K562 (cell line): ENCODE data around the gene FAM167B. TPM values are rescaled to one million over a fixed set of nuclear protein-coding genes. Genes with fewer than 3 reads are reported as not detected.
"Not testable (repeated sequence)": the region's sequence is repeated elsewhere in the genome, so short reads cannot be mapped to it uniquely, and the experiment has no call there.

Source experiments
- ATAC-seq: fragments of 200-7000 bp; cut with Tn5 transposase; 3 replicates; pipeline ENCODE4 v1.9.1; 2020; ENCODE audit warnings: moderate library complexity
- BruUV-seq: library from RNA; stranded (reverse); fragments of 400-500 nt; replicated peaks from 2 replicates; lab custom pipeline; 2021; lab: Mats Ljungman, UMichigan
- CTCF ChIA-PET: fragments of 300-600 bp; formaldehyde crosslinking; extraction: SDS; loops from one replicate; lab custom pipeline; 2021; ENCODE audit warnings: low intra/inter-chr PET ratio; lab: Yijun Ruan, JAX
- POLR2A ChIA-PET: fragments of 300-600, 350-650 bp; sonication (Branson Sonifier 250); formaldehyde crosslinking; extraction: SDS; loops from one replicate; lab custom pipeline; 2021; ENCODE audit warnings: antibody characterized with exemption, inconsistent platforms; lab: Yijun Ruan, JAX
- DNase-seq, 4 experiments: peaks; one replicate each; pipeline versions ENCODE4 v3.0.0 to v3.0.0-alpha.2; 2011 to 2018; ENCODE audit warnings: low spot score in 3 of 4, mixed read lengths in 3 of 4; ENCODE audit errors: extremely low read depth in 1 of 4
- FAIRE-seq: peaks from 2 replicates; lab custom pipeline; 2011; peaks lifted over from hg19 to GRCh38; lab: Jason Lieb, UNC
- H2AFZ ChIP-seq: 2 replicates; pipeline ENCODE4 v1.6.0; 2011; ENCODE audit warnings: low read depth, low read length, control low read depth, inconsistent platforms
- H3K27ac ChIP-seq: fragments of 200-600 bp; 3 replicates; pipeline ENCODE4 v1.8.0; 2011; ENCODE audit warnings: low read depth, mild to moderate bottlenecking, control low read depth, inconsistent platforms, low read length, moderate library complexity, mixed read lengths; ENCODE audit errors: extremely low read depth
- H3K27me3 ChIP-seq, 2 experiments: fragments of 300-600 bp in 1 of 2; 2 replicates in 1 of 2; 3 replicates in 1 of 2; pipeline versions ENCODE4 v1.6.0 to v1.8.0; 2011; ENCODE audit warnings: inconsistent platforms in 2 of 2, low read length in 2 of 2, mild to moderate bottlenecking in 1 of 2, mixed read lengths in 1 of 2, moderate library complexity in 1 of 2; ENCODE audit not compliant: control insufficient read depth in 2 of 2, insufficient read depth in 2 of 2
- H3K36me3 ChIP-seq: fragments of 300-600 bp; 3 replicates; pipeline ENCODE4 v1.8.0; 2011; ENCODE audit warnings: mild to moderate bottlenecking, low read length, inconsistent platforms; ENCODE audit not compliant: control insufficient read depth, insufficient read depth
- H3K4me1 ChIP-seq, 2 experiments: fragments of 200-600 bp in 1 of 2; replicated peaks in 1 of 2; 2 replicates in 1 of 2; 3 replicates in 1 of 2; pipeline versions ENCODE4 v1.5.1 to v1.8.0; 2011; ENCODE audit warnings: inconsistent platforms in 2 of 2, low read length in 2 of 2, mild to moderate bottlenecking in 1 of 2, mixed read lengths in 1 of 2, moderate library complexity in 1 of 2; ENCODE audit not compliant: control insufficient read depth in 2 of 2, insufficient read depth in 2 of 2
- H3K4me2 ChIP-seq: 2 replicates; pipeline ENCODE4 v1.6.1; 2011; ENCODE audit warnings: low read length, control low read depth, inconsistent platforms, mixed read lengths; ENCODE audit not compliant: insufficient read depth
- H3K4me3 ChIP-seq: fragments of 200-600 bp; sonication (generic), shearing (Covaris generic); 2 replicates; pipeline ENCODE4 v1.5.1; 2016; ENCODE audit warnings: control low read depth, inconsistent platforms
- H3K79me2 ChIP-seq: fragments of 200-600 bp; 3 replicates; pipeline ENCODE4 v1.8.0; 2011; ENCODE audit warnings: low read length, inconsistent platforms; ENCODE audit not compliant: control insufficient read depth, insufficient read depth
- H3K9ac ChIP-seq, 2 experiments: 2 replicates each; pipeline versions ENCODE4 v1.6.0 to v1.6.1; 2011; ENCODE audit warnings: low read depth in 2 of 2, low read length in 2 of 2, control low read depth in 1 of 2, inconsistent platforms in 1 of 2, mild to moderate bottlenecking in 1 of 2, mixed read lengths in 1 of 2; ENCODE audit not compliant: insufficient read depth in 1 of 2
- H3K9me1 ChIP-seq: one replicate; pipeline ENCODE4 v1.6.0; 2011; ENCODE audit warnings: inconsistent platforms, mild to moderate bottlenecking, low read length, moderate library complexity; ENCODE audit not compliant: control insufficient read depth, insufficient read depth
- H3K9me3 ChIP-seq: replicated peaks from 2 replicates; pipeline ENCODE4 v1.5.1; 2011; ENCODE audit warnings: low read depth, low read length, inconsistent platforms; ENCODE audit not compliant: control insufficient read depth, insufficient read depth
- H4K20me1 ChIP-seq: replicated peaks from 2 replicates; pipeline ENCODE4 v1.6.1; 2011; ENCODE audit warnings: low read length, inconsistent platforms, mixed read lengths; ENCODE audit not compliant: control insufficient read depth, insufficient read depth
- BRD9 ChIP-seq: fragments of 450-650 bp; IDR thresholded peaks from 2 replicates; pipeline ENCODE4 v1.6.1; 2018; ENCODE audit warnings: low read depth; ENCODE audit not compliant: partially characterized antibody
- CBFB ChIP-seq: sonication (generic); formaldehyde crosslinking; IDR thresholded peaks from 2 replicates; pipeline ENCODE4 v1.4.0; 2020; ENCODE audit warnings: mild to moderate bottlenecking, missing genetic modification reagents
- EP400 ChIP-seq: fragments of 450-650 bp; IDR thresholded peaks from 2 replicates; pipeline ENCODE4 v1.6.1; 2017; ENCODE audit warnings: antibody characterized with exemption, mild to moderate bottlenecking, moderate library complexity
- HMG20B ChIP-seq: fragments of 250-450 bp; sonication (Bioruptor Pico); IDR thresholded peaks from 2 replicates; pipeline ENCODE4 v1.5.0; 2021; ENCODE audit warnings: mild to moderate bottlenecking
- HNRNPUL1 ChIP-seq: fragments of 200-400 bp; formaldehyde crosslinking; IDR thresholded peaks from 2 replicates; pipeline ENCODE4 v1.6.1; 2017; ENCODE audit warnings: low read length
- HSF4 ChIP-seq: fragments of 250-450 bp; sonication (Bioruptor Pico); IDR thresholded peaks from 2 replicates; pipeline ENCODE4 v2.1.2; 2022; ENCODE audit warnings: mild to moderate bottlenecking, moderate library complexity, borderline replicate concordance
- KAT8 ChIP-seq: fragments of 450-650 bp; IDR thresholded peaks from 2 replicates; pipeline ENCODE4 v1.6.1; 2016; ENCODE audit warnings: low read depth, mild to moderate bottlenecking
- PKNOX1 ChIP-seq: fragments of 450-650 bp; IDR thresholded peaks from 2 replicates; pipeline ENCODE4 v1.6.1; 2016
- RBM22 ChIP-seq: fragments of 200-400 bp; formaldehyde crosslinking; IDR thresholded peaks from 2 replicates; pipeline ENCODE4 v1.6.1; 2018; ENCODE audit warnings: low read length, low read depth; ENCODE audit not compliant: poor library complexity, severe bottlenecking
- SAFB2 ChIP-seq: fragments of 200-400 bp; formaldehyde crosslinking; IDR thresholded peaks from 2 replicates; pipeline ENCODE4 v1.6.1; 2018; ENCODE audit warnings: borderline replicate concordance, low read length, low read depth, moderate library complexity; ENCODE audit not compliant: severe bottlenecking
- TAF9B ChIP-seq: fragments of 450-650 bp; IDR thresholded peaks from 2 replicates; pipeline ENCODE4 v1.6.1; 2018; ENCODE audit warnings: mild to moderate bottlenecking; ENCODE audit not compliant: partially characterized antibody
- TSC22D4 ChIP-seq: fragments of 450-650 bp; IDR thresholded peaks from 2 replicates; pipeline ENCODE4 v1.6.1; 2016; ENCODE audit warnings: missing genetic modification characterization, missing biosample characterization, control low read depth
- WHSC1 ChIP-seq: IDR thresholded peaks from one replicate; pipeline ENCODE4 v1.6.1; 2012; ENCODE audit warnings: low read length, control low read depth, inconsistent platforms
- ZFX ChIP-seq: sonication (generic); formaldehyde crosslinking; IDR thresholded peaks from 2 replicates; pipeline ENCODE4 v1.8.0; 2022; ENCODE audit warnings: mild to moderate bottlenecking, missing genetic modification reagents, moderate library complexity
- ZNF57 ChIP-seq: fragments of 450-650 bp; formaldehyde crosslinking; IDR thresholded peaks from 2 replicates; pipeline ENCODE4 v1.4.0; 2020; ENCODE audit warnings: mild to moderate bottlenecking, moderate library complexity
- ZNF707 ChIP-seq: fragments of 250-450 bp; sonication (Bioruptor Pico); conservative IDR thresholded peaks from 2 replicates; pipeline ENCODE4 v1.8.0; 2022; ENCODE audit warnings: inconsistent platforms, mild to moderate bottlenecking, moderate library complexity
- ZNF77 ChIP-seq: fragments of 250-450 bp; sonication (Bioruptor Pico); IDR thresholded peaks from 2 replicates; pipeline ENCODE4 v1.5.0; 2020
- WGBS: fragments of 100-300 bp; shearing (Covaris generic); methylation state at CpG from one replicate; pipeline ENCODE4 v1.1.6; 2016; ENCODE audit warnings: low coverage, mixed read lengths; ENCODE audit not compliant: insufficient coverage; ENCODE audit errors: missing lambda C conversion rate; 5-methylcytosine and 5-hydroxymethylcytosine counted together
- in situ Hi-C: fragments of 300-500 bp; cut with MboI; formaldehyde crosslinking; loops from 4 replicates; pipeline ENCODE4 v1.15.0; 2018; ENCODE audit warnings: inconsistent platforms, mixed read lengths
- intact Hi-C: fragments of 100-400 bp; cut with micrococcal nuclease; formaldehyde crosslinking; loops from 2 replicates; pipeline ENCODE4 v1.14.2; 2022
- polyA plus RNA-seq, 8 experiments: library from polyadenylated mRNA; depleted of rRNA in 4 of 8; stranded (reverse) in 5 of 8; unstranded in 3 of 8; fragments of >200 nt; fragmentation: Nextera tagmentation in 2 of 8; fragmentation: Illumina TruSeq in 1 of 8; extraction: Ambion mirVana in 2 of 8; extraction: Trizol in 1 of 8; gene quantifications; 2 replicates each; pipeline versions ENCODE4 v1.2.1 to v1.2.3, GENCODE V29; 2011 to 2014; ENCODE audit warnings: inconsistent platforms in 1 of 8, missing spikeins in 1 of 8
- total RNA-seq, 7 experiments: library from RNA; depleted of rRNA in 6 of 7; stranded (reverse); fragments of >200 nt in 6 of 7; fragmentation: Illumina TruSeq in 2 of 7; extraction: Trizol in 2 of 7; gene quantifications; 2 replicates each; pipeline versions ENCODE4 v1.2.1 to v1.2.3, GENCODE V29; 2011 to 2021; ENCODE audit warnings: low replicate concordance in 1 of 7

The FAM167B gene
- total and polyA plus RNA-seq, 9 of the 15 experiments (the other 6 are each of a cell fraction or from before 2014, with no cell fraction given), result not detected

- intact Hi-C loops (no loop called here), in situ Hi-C loops (no loop called here)
- Histone ChIP-seq H4K20me1 (no peaks in the 10 kb centered on the region), H3K27ac (no peak overlapping the region), H3K9me1 (no peaks in the 10 kb centered on the region), H3K9me3 (no peaks in the 10 kb centered on the region), H2AFZ (no peak overlapping the region), H3K79me2 (no peaks in the 10 kb centered on the region), H3K27me3 (no peaks in the 10 kb centered on the region), H3K9ac (no peak overlapping the region), H3K4me2 (no peak overlapping the region), H3K4me3 (no peak overlapping the region), H3K4me1 (peaks cover 3 to 4% of the 10 kb centered on the region in 2 experiments; a peak in 3 of 5 replicates), H3K36me3 (no peaks in the 10 kb centered on the region)
- ChIA-PET POLR2A (interaction anchor here (1.0 to 1.6 kb wide), 2 partner anchors 9 to 19 kb away, joined by 4 read pairs; no protein-coding TSS in a partner anchor), CTCF (no interaction called here)
- ATAC-seq (no peak), FAIRE-seq (no peak), DNase-seq (no peak)
- 37% methylated on average over 6 of the region's 6 CpGs for WGBS
- TF ChIP-seq RBM22, result no peak
- TF ChIP-seq BRD9, result no peak
- no peak for TF ChIP-seq PKNOX1
- TF ChIP-seq ZFX (CRISPR knock-in tag), result no peak
- TF ChIP-seq TAF9B, result no peak
- no peak for TF ChIP-seq ZNF707 (CRISPR knock-in tag)
- TF ChIP-seq EP400, result no peak
- no peak for TF ChIP-seq HMG20B (CRISPR knock-in tag)
- no peak for TF ChIP-seq WHSC1
- TF ChIP-seq HNRNPUL1, result no peak
- no peak for TF ChIP-seq CBFB (CRISPR knock-in tag)
- no peak for TF ChIP-seq TSC22D4
- no peak for TF ChIP-seq KAT8
- no peak for TF ChIP-seq HSF4 (CRISPR knock-in tag)
- TF ChIP-seq SAFB2, result no peak
- no peak for TF ChIP-seq ZNF77
- TF ChIP-seq ZNF57 (CRISPR knock-in tag), result no peak
- no TSS peak for BruUV-seq
Observed at GRCh38 chr1:32257227-32257508, 10.1 kb downstream of the FAM167B start.

GRCh38 chr1:32263236-32263593, 16.2 kb downstream of the FAM167B start:
- H3K9me3 ChIP-seq, H3K9ac ChIP-seq, H3K4me2 ChIP-seq, intact Hi-C loops, H4K20me1 ChIP-seq, H3K4me1 ChIP-seq, BruUV-seq, H3K9me1 ChIP-seq, H3K27ac ChIP-seq, H3K36me3 ChIP-seq, ATAC-seq, FAIRE-seq, H3K4me3 ChIP-seq, H3K27me3 ChIP-seq, H3K79me2 ChIP-seq, CTCF ChIA-PET, DNase-seq, H2AFZ ChIP-seq, in situ Hi-C loops: not testable (repeated sequence)
- WGBS, result 57% methylated on average over 4 of the region's 4 CpGs
- POLR2A ChIA-PET, result interaction anchor here (0.9 to 1.3 kb wide), 2 partner anchors 15 to 73 kb away, joined by 3 read pairs; partner anchors contain the start of gene MARCKSL1
